PFSK-1 (cell line): ENCODE results near the gene TBXA2R.

Experiments
- FOXP2 ChIP-seq: optimal IDR thresholded peaks from 2 replicates; pipeline ENCODE3; 2011; ENCODE audit warnings: borderline replicate concordance, control low read depth, inconsistent platforms; ENCODE audit not compliant: insufficient read depth; ENCODE audit errors: extremely low read length, extremely low read depth
- POLR2AphosphoS5 ChIP-seq: IDR thresholded peaks from 2 replicates; pipeline ENCODE4 v1.6.1; 2012; ENCODE audit warnings: low read depth, mild to moderate bottlenecking, control low read depth, low read length, moderate library complexity
- REST ChIP-seq, 2 experiments: IDR thresholded peaks; 2 replicates each; pipeline versions ENCODE4 v1.6.1 to v1.8.0; 2011 to 2012; ENCODE audit warnings: low read depth in 2 of 2, low read length in 2 of 2, control low read depth in 1 of 2, inconsistent platforms in 1 of 2, mild to moderate bottlenecking in 1 of 2, moderate library complexity in 1 of 2; ENCODE audit not compliant: insufficient read depth in 1 of 2
- SIN3A ChIP-seq: IDR thresholded peaks from 2 replicates; pipeline ENCODE4 v1.6.1; 2012; ENCODE audit warnings: mild to moderate bottlenecking, low read length, moderate library complexity, borderline replicate concordance; ENCODE audit not compliant: insufficient read depth
- TAF1 ChIP-seq: IDR thresholded peaks from 2 replicates; pipeline ENCODE4 v1.6.1; 2012; ENCODE audit warnings: low read length, control low read depth, borderline replicate concordance; ENCODE audit not compliant: insufficient read depth

- TF ChIP-seq POLR2AphosphoS5 (no peak), TAF1 (no peak), REST (IDR thresholded peaks at IDR 0.05; ENCODE audit: insufficient read depth in 1 of 2, low read depth in 2 of 2, low read length in 2 of 2) (no peak), SIN3A (no peak), FOXP2 (no peak)
Observed at GRCh38 chr19:3642296-3642695, 35.6 kb upstream of the TBXA2R start.
